A549 (cell line): ENCODE data around the gene TNFSF11.

ENCODE experiments used
- CEBPB ChIP-seq, 2 experiments: fragments of >200 bp in 1 of 2; sonication (Bioruptor Twin) in 1 of 2; formaldehyde crosslinking in 1 of 2; IDR thresholded peaks; 2 replicates each; pipeline ENCODE4 v1.6.1; 2012 to 2016
- CHD4 ChIP-seq: fragments of 200-600 bp; sonication (generic); IDR thresholded peaks from 2 replicates; pipeline ENCODE4 v1.6.1; 2016; ENCODE audit warnings: antibody characterized with exemption, mild to moderate bottlenecking, borderline replicate concordance
- ELK1 ChIP-seq: fragments of 150-350 bp; IDR thresholded peaks from 2 replicates; pipeline ENCODE4 v1.6.1; 2014; ENCODE audit warnings: low read depth, mild to moderate bottlenecking, low read length
- REST ChIP-seq: fragments of 200-600 bp; sonication (generic); IDR thresholded peaks from 2 replicates; pipeline ENCODE4 v1.6.1; 2016; ENCODE audit warnings: antibody characterized with exemption, mild to moderate bottlenecking, moderate library complexity

GRCh38 chr13:42649831-42650230, 75.9 kb downstream of the TNFSF11 start:
- TF ChIP-seq REST (no peak), CEBPB (IDR thresholded peaks at IDR 0.05) (no peak), CHD4 (no peak), ELK1 (no peak)
